Heart left ventricle (tissue), 13 donors: ENCODE measurements around the gene GLI2.

Experiments
- POLR2A ChIP-seq, 2 donors: fragments of 450-650 bp; IDR thresholded peaks; one replicate each; pipeline ENCODE4 v1.6.1; 2017; ENCODE audit warnings: antibody characterized with exemption in 2 of 2, mild to moderate bottlenecking in 2 of 2, moderate library complexity in 2 of 2
- TF ChIP-seq, protein P1 (sequence below), 12 donors: fragments of 200-600 bp; sonication (generic) in 4 of 12; IDR thresholded peaks; one replicate each; pipeline versions ENCODE4 v1.5.0 to v1.8.0; 2018 to 2022; ENCODE audit warnings: antibody characterized with exemption in 12 of 12, mild to moderate bottlenecking in 5 of 12
- donor health status: ischemic (EF 13 %, LVEDD 7.1; RV severe dilation, severe dysfunction).
- donor health status: DM: no; HTN: yes; CAD: no.
- donor health status: DM: no; HTN: no; CAD: no.
- donor health status: ischemic (EF 25% LVEDD 6.9; RV normal size, moderate dysfunction).
- donor health status: ischemic (EF 25% LVEDD 5.7; RV mildly dilated, moderate dysfunction).
- donor health status: ischemic (EF 35%, LVEDD 5.7; RV mildly dilated, moderate dysfunction).
- donor health status: nonischemic (EF 11% LVEDD 7.7; RV severe dilation, severe dysfunction).
- donor health status: DM: yes; HTN: yes; CAD: no.
- donor health status: PGD.
- donor health status: ischemic (EF 29% LVEDD 5.4; RV normal size, mild dysfunction).
- donor health status: nonischemic (EF 23%, LVEDD 6.1; RV moderate dilation, normal function).

DNA sequence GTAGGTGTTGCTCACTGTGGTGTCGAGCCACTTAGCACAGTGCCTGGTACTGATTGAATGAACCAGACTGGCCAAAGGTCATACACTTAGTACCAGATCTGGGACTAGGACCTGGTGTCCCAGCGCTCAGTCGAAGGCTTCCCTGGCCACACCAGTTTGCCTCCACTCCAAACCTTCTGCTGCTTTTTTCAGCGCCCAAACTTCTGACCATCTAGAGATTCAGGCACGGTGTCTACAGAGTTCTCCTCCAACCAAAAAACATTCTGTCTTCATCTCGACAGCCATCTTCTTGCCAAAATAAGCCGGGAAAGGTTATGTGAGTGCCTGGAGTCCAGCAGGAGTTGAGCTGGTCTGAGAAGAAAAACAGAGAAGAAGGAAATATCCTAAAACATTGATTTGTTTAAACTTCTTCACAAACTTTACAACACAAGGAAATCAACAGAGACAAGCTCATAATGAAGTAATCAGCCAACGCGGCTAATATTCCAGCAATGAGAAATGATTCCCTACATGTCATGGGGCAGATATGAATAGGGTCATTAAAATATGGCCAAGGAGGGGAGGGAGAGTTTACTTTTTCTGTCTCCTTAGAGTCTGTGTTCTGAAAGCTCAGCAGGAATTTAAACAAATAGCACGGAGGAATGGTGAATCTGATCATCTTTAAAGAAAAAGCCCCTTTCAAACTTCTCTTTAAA, 2.3 kb upstream of the GLI2 start:
- no peak for TF ChIP-seq POLR2A (IDR thresholded peaks at IDR 0.05)
- TF ChIP-seq, protein P1, sequence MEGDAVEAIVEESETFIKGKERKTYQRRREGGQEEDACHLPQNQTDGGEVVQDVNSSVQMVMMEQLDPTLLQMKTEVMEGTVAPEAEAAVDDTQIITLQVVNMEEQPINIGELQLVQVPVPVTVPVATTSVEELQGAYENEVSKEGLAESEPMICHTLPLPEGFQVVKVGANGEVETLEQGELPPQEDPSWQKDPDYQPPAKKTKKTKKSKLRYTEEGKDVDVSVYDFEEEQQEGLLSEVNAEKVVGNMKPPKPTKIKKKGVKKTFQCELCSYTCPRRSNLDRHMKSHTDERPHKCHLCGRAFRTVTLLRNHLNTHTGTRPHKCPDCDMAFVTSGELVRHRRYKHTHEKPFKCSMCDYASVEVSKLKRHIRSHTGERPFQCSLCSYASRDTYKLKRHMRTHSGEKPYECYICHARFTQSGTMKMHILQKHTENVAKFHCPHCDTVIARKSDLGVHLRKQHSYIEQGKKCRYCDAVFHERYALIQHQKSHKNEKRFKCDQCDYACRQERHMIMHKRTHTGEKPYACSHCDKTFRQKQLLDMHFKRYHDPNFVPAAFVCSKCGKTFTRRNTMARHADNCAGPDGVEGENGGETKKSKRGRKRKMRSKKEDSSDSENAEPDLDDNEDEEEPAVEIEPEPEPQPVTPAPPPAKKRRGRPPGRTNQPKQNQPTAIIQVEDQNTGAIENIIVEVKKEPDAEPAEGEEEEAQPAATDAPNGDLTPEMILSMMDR (IDR thresholded peaks at IDR 0.05): no peak
